Activated CD8-positive, alpha-beta T cell treated with anti-CD3 and anti-CD28 coated beads for 36 hours (primary cell): ENCODE measurements around the gene TUG1. TPM values are rescaled to one million over a fixed set of nuclear protein-coding genes. Genes with fewer than 3 reads are reported as not detected.

Source experiments
- ATAC-seq: fragments of 200-7000 bp; cut with Tn5 transposase; one replicate; pipeline ENCODE4 v1.10.0; 2021; ENCODE audit warnings: mild to moderate bottlenecking, moderate library complexity
- CTCF ChIA-PET: fragments of 350-600 bp; sonication (Branson Sonifier 250); formaldehyde crosslinking; loops from one replicate; lab custom pipeline; 2021; ENCODE audit warnings: antibody characterized with exemption; lab: Charles Lee
- POLR2A ChIA-PET: fragments of 350-600 bp; sonication (Branson Sonifier 250); formaldehyde crosslinking; loops from one replicate; lab custom pipeline; 2021; ENCODE audit warnings: antibody characterized with exemption; lab: Charles Lee
- DNase-seq: peaks from one replicate; pipeline ENCODE4 v3.0.0-alpha.2; 2020
- H3K27ac Mint-ChIP-seq: one replicate; pipeline ENCODE4 v1.8.0; 2021; ENCODE audit warnings: mild to moderate bottlenecking, mixed read lengths
- H3K27me3 Mint-ChIP-seq: one replicate; pipeline ENCODE4 v1.8.0; 2021; ENCODE audit warnings: mixed read lengths
- H3K36me3 Mint-ChIP-seq: one replicate; pipeline ENCODE4 v1.8.0; 2021; ENCODE audit warnings: low read depth, mixed read lengths
- H3K4me1 Mint-ChIP-seq: one replicate; pipeline ENCODE4 v1.8.0; 2021; ENCODE audit warnings: low read depth, mixed read lengths
- H3K4me3 Mint-ChIP-seq: one replicate; pipeline ENCODE4 v1.8.0; 2021; ENCODE audit warnings: mild to moderate bottlenecking, moderate library complexity, mixed read lengths
- H3K9me3 Mint-ChIP-seq: one replicate; pipeline ENCODE4 v1.8.0; 2021; ENCODE audit warnings: mixed read lengths
- CTCF ChIP-seq: fragments of 200-600 bp; IDR thresholded peaks from one replicate; pipeline ENCODE4 v1.8.0; 2022; ENCODE audit warnings: antibody characterized with exemption, mild to moderate bottlenecking
- intact Hi-C: fragments of 100-400 bp; cut with micrococcal nuclease; formaldehyde crosslinking; loops from one replicate; pipeline ENCODE4 v1.10.0; 2022
- total RNA-seq, 2 experiments: library from RNA; stranded (reverse); gene quantifications; one replicate each; pipeline ENCODE4 v1.2.3, GENCODE V29; 2021

TUG1 gene
- total RNA-seq, 2 experiments from 2014 or later: 45.2 to 45.7 TPM

- no peak for TF ChIP-seq CTCF
- ATAC-seq: no peak
- no peaks in the 10 kb centered on the region for H3K9me3 Mint-ChIP-seq
- H3K27ac Mint-ChIP-seq: no peak overlapping the region
- POLR2A ChIA-PET: no interaction called here
- peaks cover 4% of the 10 kb centered on the region for H3K4me1 Mint-ChIP-seq
- no peak for DNase-seq
- intact Hi-C loops: loop anchor here (10.0 kb wide), 1 partner anchor 303 kb away; no protein-coding TSS in a partner anchor
- CTCF ChIA-PET: no interaction called here
- H3K4me3 Mint-ChIP-seq: no peak overlapping the region
- H3K27me3 Mint-ChIP-seq: no peaks in the 10 kb centered on the region
- peaks cover 51% of the 10 kb centered on the region for H3K36me3 Mint-ChIP-seq
Measured at GRCh38 chr22:30927806-30928205, 41.3 kb upstream of the TUG1 start.

DNA sequence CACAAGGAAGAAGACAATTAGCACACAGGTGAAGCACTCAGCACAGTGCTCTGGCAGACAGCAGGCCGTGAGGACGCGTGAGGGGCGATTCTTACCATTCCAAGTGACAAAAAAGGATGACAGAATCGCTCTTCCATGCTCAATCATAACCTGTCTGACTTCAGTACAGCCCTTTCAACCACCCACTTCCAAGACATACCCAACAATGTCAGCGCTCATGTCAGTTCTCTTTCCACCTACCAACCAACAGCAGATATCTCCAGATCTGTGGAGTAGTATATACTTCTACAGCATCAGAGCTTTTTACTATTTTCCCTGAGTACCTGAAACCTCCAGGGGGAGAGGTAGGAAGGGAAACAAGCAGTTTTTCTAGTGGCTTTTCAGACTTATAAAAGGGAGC is 40.7 kb upstream of the TUG1 start:
- Mint-ChIP-seq H3K36me3 (peaks cover 52% of the 10 kb centered on the region), H3K27me3 (no peaks in the 10 kb centered on the region), H3K4me3 (no peak overlapping the region), H3K4me1 (peaks cover 4% of the 10 kb centered on the region), H3K9me3 (no peaks in the 10 kb centered on the region), H3K27ac (no peak overlapping the region)
- ChIA-PET POLR2A (no interaction called here), CTCF (no interaction called here)
- no peak for TF ChIP-seq CTCF
- ATAC-seq (no peak), DNase-seq (no peak)
- intact Hi-C loops: loop anchor here (10.0 kb wide), 1 partner anchor 304 kb away; no protein-coding TSS in a partner anchor

DNA sequence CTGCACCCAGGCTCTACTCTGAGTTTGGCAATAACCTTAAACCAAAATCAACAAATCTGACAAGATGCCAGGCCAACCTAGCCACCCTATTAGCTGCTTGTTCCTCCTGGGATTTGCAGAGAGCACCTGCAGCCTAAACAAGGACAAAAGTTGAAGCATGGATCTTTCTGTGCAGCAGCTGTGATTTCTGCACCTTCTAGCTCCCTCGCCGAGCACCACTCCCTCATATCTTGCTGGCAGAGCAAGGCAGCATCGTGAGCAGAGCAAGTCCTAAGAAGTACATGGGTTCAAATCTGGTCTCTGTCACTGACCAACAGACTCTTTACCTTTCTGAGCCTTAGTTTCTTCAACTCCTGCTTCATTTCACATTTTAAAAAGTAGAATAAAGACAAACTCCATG is 38.8 kb upstream of the TUG1 start:
- ATAC-seq: no peak
- POLR2A ChIA-PET: interaction anchor here (0.6 kb wide), 2 partner anchors 296 to 1719 kb away, joined by 3 to 7 read pairs; no protein-coding TSS in a partner anchor
- no peak for TF ChIP-seq CTCF
- no peak overlapping the region for H3K27ac Mint-ChIP-seq
- intact Hi-C loops: no loop called here
- H3K9me3 Mint-ChIP-seq: no peaks in the 10 kb centered on the region
- H3K4me1 Mint-ChIP-seq: peaks cover 4% of the 10 kb centered on the region
- DNase-seq: no peak
- H3K36me3 Mint-ChIP-seq: peaks cover 60% of the 10 kb centered on the region
- H3K27me3 Mint-ChIP-seq: no peaks in the 10 kb centered on the region
- CTCF ChIA-PET: interaction anchor here (1.0 to 1.2 kb wide), 2 partner anchors 10 to 296 kb away, joined by 4 read pairs; no protein-coding TSS in a partner anchor
- H3K4me3 Mint-ChIP-seq: no peak overlapping the region

GRCh38 chr22:30931541-30932300 is 37.3 kb upstream of the TUG1 start:
- ATAC-seq (no peak), DNase-seq (no peak)
- no peaks in the 10 kb centered on the region for H3K27me3 Mint-ChIP-seq
- ChIA-PET POLR2A (interaction anchor here (1.4 kb wide), 1 partner anchor 9 kb away, joined by 3 read pairs; no protein-coding TSS in a partner anchor), CTCF (interaction anchor here (1.0 to 2.5 kb wide), 3 partner anchors 11 to 15 kb away, joined by 3 to 7 read pairs (median 5); no protein-coding TSS in a partner anchor)
- intact Hi-C loops: no loop called here
- H3K36me3 Mint-ChIP-seq: peaks cover 63% of the 10 kb centered on the region
- peak overlapping the region; percentile 26 for H3K27ac Mint-ChIP-seq
- TF ChIP-seq CTCF: no peak
- no peaks in the 10 kb centered on the region for H3K9me3 Mint-ChIP-seq
- H3K4me1 Mint-ChIP-seq: peaks cover 6% of the 10 kb centered on the region
- no peak overlapping the region for H3K4me3 Mint-ChIP-seq

DNA sequence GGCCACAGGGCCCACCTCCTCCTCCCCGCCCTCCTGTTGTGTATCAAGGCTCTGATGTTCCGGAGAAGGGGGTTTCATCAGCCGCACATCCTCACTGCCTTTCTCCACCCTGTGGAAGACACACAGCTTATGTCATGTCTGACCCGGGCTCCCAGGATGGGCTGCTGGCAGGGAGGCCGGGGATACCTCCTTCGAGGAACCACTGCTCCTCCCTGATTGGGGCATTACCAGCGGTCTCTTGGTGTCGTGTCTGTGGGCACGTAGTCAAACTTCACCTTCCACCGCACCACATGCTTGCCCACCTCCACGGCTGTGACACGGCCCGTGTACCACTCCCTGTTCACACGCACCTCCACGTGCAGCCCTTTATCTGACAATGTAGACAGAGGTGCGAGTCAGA is 36.4 kb upstream of the TUG1 start:
- TF ChIP-seq CTCF: no peak
- H3K4me3 Mint-ChIP-seq: no peak overlapping the region
- POLR2A ChIA-PET: no interaction called here
- H3K4me1 Mint-ChIP-seq: peaks cover 8% of the 10 kb centered on the region
- CTCF ChIA-PET: interaction anchor here (1.0 to 2.5 kb wide), 3 partner anchors 12 to 14 kb away, joined by 3 to 7 read pairs (median 5); no protein-coding TSS in a partner anchor
- peak overlapping the region; percentile 32 for H3K27ac Mint-ChIP-seq
- DNase-seq (no peak), ATAC-seq (no peak)
- no peaks in the 10 kb centered on the region for H3K9me3 Mint-ChIP-seq
- intact Hi-C loops: no loop called here
- peaks cover 64% of the 10 kb centered on the region for H3K36me3 Mint-ChIP-seq
- no peaks in the 10 kb centered on the region for H3K27me3 Mint-ChIP-seq
